ENCODE results near the gene HHIPL1. TPM values are rescaled to one million over a fixed set of nuclear protein-coding genes. Genes with fewer than 3 reads are reported as not detected.

HHIPL1 gene
- total and polyA plus RNA-seq, 10 donors, result 0.43 to 4.2 (median 2.7) TPM

- intact Hi-C loops (cut with DNase I; ENCODE audit: low total_unique reads), result no loop called here
- Histone ChIP-seq H3K27me3 (replicated peaks in 1 of 7) (peaks cover 0 to 67% (median 21%) of the 10 kb centered on the region in 7 donors), H3K36me3 (no peaks in the 10 kb centered on the region), H3K27ac (no peak overlapping the region), H3K4me3 (no peak overlapping the region), H3K4me1 (peaks cover 0 to 20% (median 12%) of the 10 kb centered on the region in 6 donors), H3K9me3 (no peaks in the 10 kb centered on the region)
- TF ChIP-seq POLR2A (IDR thresholded peaks at IDR 0.05) (no peak), POLR2AphosphoS5 (IDR thresholded peaks at IDR 0.05) (no peak), CTCF (IDR thresholded peaks at IDR 0.05 in 8 of 11, conservative IDR thresholded peaks at IDR 0.05 in 3 of 11) (no peak)
- DNase-seq, result no peak
- WGBS, 5 donors, result 78 to 81% (median 79%) methylated on average over 22 to 26 of the region's 26 CpGs
These were observed 81.7 kb downstream of the HHIPL1 start for GRCh38 chr14:99726538-99727095.

- 84 to 92% (median 90%) methylated on average over 19 to 25 of the region's 25 CpGs for WGBS, 5 donors
- Histone ChIP-seq H3K27ac (no peak overlapping the region), H3K9me3 (no peaks in the 10 kb centered on the region), H3K4me3 (no peak overlapping the region), H3K27me3 (replicated peaks in 1 of 7) (peaks cover 0 to 73% (median 21%) of the 10 kb centered on the region in 7 donors), H3K4me1 (peaks cover 0 to 26% (median 12%) of the 10 kb centered on the region in 6 donors), H3K36me3 (no peaks in the 10 kb centered on the region)
- intact Hi-C loops (cut with DNase I; ENCODE audit: low total_unique reads), result no loop called here
- peak; percentile 56 for DNase-seq
- TF ChIP-seq POLR2AphosphoS5 (IDR thresholded peaks at IDR 0.05) (no peak), CTCF (IDR thresholded peaks at IDR 0.05 in 8 of 11, conservative IDR thresholded peaks at IDR 0.05 in 3 of 11) (no peak), POLR2A (IDR thresholded peaks at IDR 0.05) (no peak)
These were observed 82.4 kb downstream of the HHIPL1 start for GRCh38 chr14:99727096-99727870.

DNA sequence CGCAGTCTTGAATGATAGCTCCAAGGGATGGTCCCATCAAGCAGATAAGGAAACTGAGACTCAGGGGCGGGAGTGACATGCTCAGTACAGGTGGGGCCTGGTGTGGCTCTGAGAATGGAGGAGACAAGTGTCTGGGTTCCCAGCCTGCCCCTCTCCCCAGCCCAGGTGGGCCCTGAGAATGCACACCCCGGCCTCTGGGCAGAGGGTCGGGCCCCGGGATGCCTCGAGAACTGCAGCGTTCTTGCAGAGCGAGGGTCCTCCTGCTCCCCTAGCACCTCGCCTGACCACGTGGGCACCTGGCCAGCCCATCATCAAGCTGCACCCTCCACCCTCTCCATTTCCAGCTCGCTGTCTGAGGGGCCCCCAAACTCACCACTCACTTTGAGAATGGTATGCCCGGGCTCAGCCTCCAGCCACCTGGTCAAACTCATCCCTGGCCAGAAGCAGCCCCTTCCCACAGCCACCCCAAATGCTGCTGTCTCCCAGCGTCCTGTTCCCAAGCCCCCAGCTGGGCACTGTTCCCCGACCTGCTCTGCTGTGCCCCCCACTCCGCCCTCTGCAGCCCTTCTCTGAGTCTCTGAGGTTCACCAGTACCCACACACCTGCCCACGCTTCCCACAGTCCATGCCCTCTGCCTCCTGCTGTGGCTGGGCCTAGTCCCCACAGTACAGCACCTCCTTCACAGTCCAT, 83.4 kb downstream of the HHIPL1 start:
- Histone ChIP-seq H3K4me3 (no peak overlapping the region), H3K9me3 (no peaks in the 10 kb centered on the region), H3K36me3 (no peaks in the 10 kb centered on the region), H3K27ac (no peak overlapping the region), H3K4me1 (peaks cover 0 to 36% (median 12%) of the 10 kb centered on the region in 6 donors), H3K27me3 (replicated peaks in 1 of 7) (peaks cover 0 to 83% (median 21%) of the 10 kb centered on the region in 7 donors)
- TF ChIP-seq POLR2A (IDR thresholded peaks at IDR 0.05) (no peak), CTCF (IDR thresholded peaks at IDR 0.05 in 8 of 11, conservative IDR thresholded peaks at IDR 0.05 in 3 of 11) (no peak)
- DNase-seq, result peak; percentile 62
- intact Hi-C loops (cut with DNase I; ENCODE audit: low total_unique reads), result no loop called here
- 79 to 89% (median 87%) methylated on average over 14 to 16 of the region's 16 CpGs for WGBS, 5 donors

GRCh38 chr14:99728981-99729451, 84.1 kb downstream of the HHIPL1 start:
- WGBS, 5 donors, result 57 to 69% (median 66%) methylated on average over 4 of the region's 4 CpGs
- H3K27ac ChIP-seq, result no peak overlapping the region
- TF ChIP-seq POLR2A (IDR thresholded peaks at IDR 0.05), result no peak
- TF ChIP-seq CTCF (IDR thresholded peaks at IDR 0.05 in 8 of 11, conservative IDR thresholded peaks at IDR 0.05 in 3 of 11), result no peak
- TF ChIP-seq POLR2AphosphoS5 (IDR thresholded peaks at IDR 0.05), result no peak
- H3K4me1 ChIP-seq, result peaks cover 0 to 43% (median 14%) of the 10 kb centered on the region in 6 donors
- DNase-seq, result peak; percentile 48
- no peaks in the 10 kb centered on the region for H3K36me3 ChIP-seq
- no peak overlapping the region for H3K4me3 ChIP-seq
- H3K9me3 ChIP-seq, result no peaks in the 10 kb centered on the region
- intact Hi-C loops (cut with DNase I; ENCODE audit: low total_unique reads), result no loop called here
- peaks cover 0 to 87% (median 21%) of the 10 kb centered on the region in 7 donors for H3K27me3 ChIP-seq (replicated peaks in 1 of 7)

All from spleen (tissue), 11 donors.